MM.1S (cell line): ENCODE measurements around the gene SH3BGRL3.

ENCODE experiments used
- CTCF ChIP-seq: fragments of 300-600 bp; sonication (generic); IDR thresholded peaks from 2 replicates; pipeline ENCODE4 v1.5.1; 2016; ENCODE audit warnings: antibody characterized with exemption, low read length, mixed read lengths
- EZH2 ChIP-seq: fragments of 300-600 bp; sonication (generic); optimal IDR thresholded peaks from 2 replicates; pipeline ENCODE3; 2017; ENCODE audit warnings: low read depth, mild to moderate bottlenecking, antibody characterized with exemption, low read length, mixed read lengths
- EZH2phosphoT487 ChIP-seq: fragments of 300-600 bp; sonication (generic); IDR thresholded peaks from 2 replicates; pipeline ENCODE4 v1.6.1; 2018; ENCODE audit warnings: antibody characterized with exemption, low read length

- TF ChIP-seq CTCF (no peak), EZH2phosphoT487 (no peak), EZH2 (no peak)
These were observed 25.5 kb upstream of the SH3BGRL3 start for GRCh38 chr1:26254404-26254803.
